NCI-H1092 treated with DMSO at 0.1 percent for 48 hours (cell line): ENCODE data around the gene ZNF780A.
"Not testable (repeated sequence)": the region's sequence is repeated elsewhere in the genome, so short reads cannot be mapped to it uniquely, and the experiment has no call there.

Experiments
- DNase-seq: peaks from one replicate; lab custom pipeline; 2025; lab: John Stamatoyannopoulos, UW

The ZNF780A gene

GRCh38 chr19:40090241-40091204 is at the start of gene ZNF780A:
Gene ZNF780A, minus strand, starts transcription at chr19:40090943. Its CDS starts 6,190 bp downstream, at chr19:40084753.
- peak; percentile 59 for DNase-seq

GRCh38 chr19:40139533-40140287 is 49.0 kb upstream of the ZNF780A start:
- DNase-seq: peak; percentile 23

- no peak for DNase-seq
These were observed 46.1 kb upstream of the ZNF780A start for GRCh38 chr19:40136818-40137217.

GRCh38 chr19:40134866-40135265 is 44.1 kb upstream of the ZNF780A start:
- no peak for DNase-seq

- DNase-seq: no peak
These were observed 42.7 kb upstream of the ZNF780A start for GRCh38 chr19:40133491-40133890.

GRCh38 chr19:40130013-40130412 is 39.3 kb upstream of the ZNF780A start:
- DNase-seq: no peak

GRCh38 chr19:40129425-40129824 is 38.7 kb upstream of the ZNF780A start:
- no peak for DNase-seq

GRCh38 chr19:40128991-40129390 is 38.2 kb upstream of the ZNF780A start:
- DNase-seq: no peak

- no peak for DNase-seq
These were observed 28.6 kb upstream of the ZNF780A start for GRCh38 chr19:40119380-40119779.

- DNase-seq: not testable (repeated sequence)
These were observed 27.9 kb upstream of the ZNF780A start for GRCh38 chr19:40118638-40119037.

- DNase-seq: no peak
These were observed 25.3 kb upstream of the ZNF780A start for GRCh38 chr19:40116075-40116474.

- DNase-seq: not testable (repeated sequence)
These were observed 23.4 kb upstream of the ZNF780A start for GRCh38 chr19:40114119-40114518.

- DNase-seq: not testable (repeated sequence)
These were observed 21.5 kb upstream of the ZNF780A start for GRCh38 chr19:40112271-40112670.

- DNase-seq: no peak
These were observed 19.8 kb upstream of the ZNF780A start for GRCh38 chr19:40110570-40110969.

- DNase-seq: no peak
These were observed 14.0 kb upstream of the ZNF780A start for GRCh38 chr19:40104754-40105153.

- DNase-seq: no peak
These were observed 12.9 kb upstream of the ZNF780A start for GRCh38 chr19:40103600-40103999.

- DNase-seq: no peak
These were observed 11.1 kb upstream of the ZNF780A start for GRCh38 chr19:40101813-40102212.

GRCh38 chr19:40093416-40093815 is 2.7 kb upstream of the ZNF780A start:
- DNase-seq: no peak

GRCh38 chr19:40091205-40092129 is 724 bp upstream of the ZNF780A start:
- DNase-seq: no peak

GRCh38 chr19:40089462-40089861 is 1.3 kb downstream of the ZNF780A start:
- DNase-seq: no peak

- no peak for DNase-seq
These were observed 2.3 kb downstream of the ZNF780A start for GRCh38 chr19:40088299-40089047.
